Prostate gland (tissue), 2 donors: ENCODE results near the gene PABPN1.

Experiments
- CTCF ChIP-seq, 4 experiments: fragments of 200-600 bp in 2 of 4; fragments of 450-650 bp in 2 of 4; sonication (generic) in 2 of 4; IDR thresholded peaks; 1 replicate in 3 of 4; 2 replicates in 1 of 4; pipeline ENCODE4 v1.5.1; 2016 to 2019; ENCODE audit warnings: antibody characterized with exemption in 4 of 4, mild to moderate bottlenecking in 2 of 4, moderate library complexity in 2 of 4
- POLR2A ChIP-seq: fragments of 450-650 bp; IDR thresholded peaks from one replicate; pipeline ENCODE4 v1.6.1; 2016; ENCODE audit warnings: antibody characterized with exemption, mild to moderate bottlenecking
- POLR2AphosphoS5 ChIP-seq: sonication (generic); formaldehyde crosslinking; IDR thresholded peaks from one replicate; pipeline ENCODE4 v1.6.1; 2017; ENCODE audit warnings: antibody characterized with exemption

DNA sequence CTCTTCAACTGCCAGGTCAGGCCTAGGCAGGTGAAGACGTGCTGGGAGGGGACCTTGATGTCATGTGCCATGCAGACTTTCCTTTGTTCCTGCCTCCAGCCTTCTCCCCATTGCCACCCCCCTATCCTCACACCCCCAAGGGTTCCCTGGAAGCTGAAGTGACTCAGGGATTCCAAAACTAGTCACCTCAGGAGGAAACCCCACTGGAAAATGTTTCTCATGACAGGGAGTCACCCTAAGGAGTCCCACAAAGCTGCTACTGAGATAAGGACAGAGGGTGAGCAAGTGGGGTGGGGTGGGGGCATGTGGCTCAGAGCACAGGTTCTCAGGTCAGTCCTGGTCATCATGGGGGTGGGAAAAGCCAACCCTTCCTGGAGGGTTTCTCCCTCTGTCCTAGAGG, 49.0 kb downstream of the PABPN1 start:
- TF ChIP-seq CTCF (IDR thresholded peaks at IDR 0.05) (no peak), POLR2A (no peak), POLR2AphosphoS5 (no peak)
